Measurements from ENCODE around the gene PEF1.

PEF1 gene

GRCh38 chr1:31644560-31645273 is at the start of gene PEF1:
PEF1 (minus strand) TSS chr1:31644876; CDS start chr1:31644864, 12 bp downstream.
- peak; percentile 99 for TF ChIP-seq YY1 (IDR thresholded peaks at IDR 0.05; ENCODE audit: low read depth)
- TF ChIP-seq ZBTB7A (IDR thresholded peaks at IDR 0.05; ENCODE audit: low read depth), result 0 out of 2 replicates have a peak, but pooled peaks have one; percentile 46
- peak; percentile 78 for TF ChIP-seq MAX (IDR thresholded peaks at IDR 0.05)
- TF ChIP-seq USF1 (IDR thresholded peaks at IDR 0.05), result 0 out of 2 replicates have a peak, but pooled peaks have one; percentile 45
- TF ChIP-seq EP300 (IDR thresholded peaks at IDR 0.05; ENCODE audit: borderline replicate concordance), result peak; percentile 42; the same call in 1 of the 2 replicates
- TF ChIP-seq RAD21 (IDR thresholded peaks at IDR 0.05; ENCODE audit: low read depth), result no peak
- TF ChIP-seq REST (IDR thresholded peaks at IDR 0.05; ENCODE audit: low read depth), result no peak
- TF ChIP-seq CEBPB (IDR thresholded peaks at IDR 0.05), result no peak
- no peak for TF ChIP-seq FOXM1 (IDR thresholded peaks at IDR 0.05; ENCODE audit: borderline replicate concordance, low read depth)
- peak; percentile 61 for TF ChIP-seq EGR1 (IDR thresholded peaks at IDR 0.05)
- peak; percentile 95 for TF ChIP-seq CREB1 (IDR thresholded peaks at IDR 0.05; ENCODE audit: low read depth)
- TF ChIP-seq NFIC (IDR thresholded peaks at IDR 0.05), result no peak
- peak; percentile 47; the same call in 1 of the 2 replicates for TF ChIP-seq TCF12 (IDR thresholded peaks at IDR 0.05; ENCODE audit: low read depth)
- TF ChIP-seq TAF1 (IDR thresholded peaks at IDR 0.05; ENCODE audit: low read depth), result peak; percentile 75
- peak; percentile 5; the same call in 1 of the 2 replicates for TF ChIP-seq TEAD4 (IDR thresholded peaks at IDR 0.05)

GRCh38 chr1:31693231-31693630 is 48.6 kb upstream of the PEF1 start:
- TF ChIP-seq FOXM1 (IDR thresholded peaks at IDR 0.05; ENCODE audit: borderline replicate concordance, low read depth), result no peak
- no peak for TF ChIP-seq TEAD4 (IDR thresholded peaks at IDR 0.05)
- no peak for TF ChIP-seq USF1 (IDR thresholded peaks at IDR 0.05)
- no peak for TF ChIP-seq TAF1 (IDR thresholded peaks at IDR 0.05; ENCODE audit: low read depth)
- TF ChIP-seq EP300 (IDR thresholded peaks at IDR 0.05; ENCODE audit: borderline replicate concordance), result no peak
- no peak for TF ChIP-seq TCF12 (IDR thresholded peaks at IDR 0.05; ENCODE audit: low read depth)
- no peak for TF ChIP-seq CREB1 (IDR thresholded peaks at IDR 0.05; ENCODE audit: low read depth)
- TF ChIP-seq RAD21 (IDR thresholded peaks at IDR 0.05; ENCODE audit: low read depth), result no peak
- TF ChIP-seq NFIC (IDR thresholded peaks at IDR 0.05), result no peak
- TF ChIP-seq YY1 (IDR thresholded peaks at IDR 0.05; ENCODE audit: low read depth), result no peak
- no peak for TF ChIP-seq MAX (IDR thresholded peaks at IDR 0.05)
- no peak for TF ChIP-seq REST (IDR thresholded peaks at IDR 0.05; ENCODE audit: low read depth)

GRCh38 chr1:31691951-31692350 is 47.3 kb upstream of the PEF1 start:
- no peak for TF ChIP-seq TAF1 (IDR thresholded peaks at IDR 0.05; ENCODE audit: low read depth)

GRCh38 chr1:31691446-31691845 is 46.8 kb upstream of the PEF1 start:
- TF ChIP-seq REST (IDR thresholded peaks at IDR 0.05; ENCODE audit: low read depth) (no peak), MAX (IDR thresholded peaks at IDR 0.05) (no peak)
